HuH-7 (cell line): Measurements from ENCODE around the gene PRDM11.
"Not testable (repeated sequence)": the region's sequence is repeated elsewhere in the genome, so short reads cannot be mapped to it uniquely, and the experiment has no call there.

Source experiments
- DNase-seq: peaks from one replicate; pipeline ENCODE4 v3.0.0; 2011; ENCODE audit warnings: low spot score

The PRDM11 gene

GRCh38 chr11:45146072-45147016, at the start of gene PRDM11:
TSS of gene PRDM11 (plus strand) at chr11:45146639. CDS start at chr11:45181767, 35,128 bp downstream.
- DNase-seq, result peak; percentile 49

- DNase-seq, result peak; percentile 39
Measured at GRCh38 chr11:45097721-45098493, 48.5 kb upstream of the PRDM11 start.

GRCh38 chr11:45098929-45099328, 47.5 kb upstream of the PRDM11 start:
- no peak for DNase-seq

- DNase-seq, result no peak
Measured at GRCh38 chr11:45100339-45100738, 46.1 kb upstream of the PRDM11 start.

- no peak for DNase-seq
Measured at GRCh38 chr11:45102361-45102809, 44.1 kb upstream of the PRDM11 start.

- peak; percentile 75 for DNase-seq
Measured at GRCh38 chr11:45102810-45103621, 43.4 kb upstream of the PRDM11 start.

- no peak for DNase-seq
Measured at GRCh38 chr11:45104006-45104789, 42.2 kb upstream of the PRDM11 start.

- no peak for DNase-seq
Measured at GRCh38 chr11:45104790-45105084, 41.7 kb upstream of the PRDM11 start.

- DNase-seq, result peak; percentile 89
Measured at GRCh38 chr11:45105233-45105983, 41.0 kb upstream of the PRDM11 start.

GRCh38 chr11:45105984-45106375, 40.5 kb upstream of the PRDM11 start:
- no peak for DNase-seq

- DNase-seq, result no peak
Measured at GRCh38 chr11:45106440-45106839, 40.0 kb upstream of the PRDM11 start.

- no peak for DNase-seq
Measured at GRCh38 chr11:45107029-45107428, 39.4 kb upstream of the PRDM11 start.

- no peak for DNase-seq
Measured at GRCh38 chr11:45108070-45109064, 38.1 kb upstream of the PRDM11 start.

GRCh38 chr11:45109400-45109799, 37.0 kb upstream of the PRDM11 start:
- no peak for DNase-seq

- DNase-seq, result peak; percentile 69
Measured at GRCh38 chr11:45110562-45110961, 35.9 kb upstream of the PRDM11 start.

- no peak for DNase-seq
Measured at GRCh38 chr11:45113807-45114206, 32.6 kb upstream of the PRDM11 start.

- not testable (repeated sequence) for DNase-seq
Measured at GRCh38 chr11:45127836-45128235, 18.6 kb upstream of the PRDM11 start.

- DNase-seq, result no peak
Measured at GRCh38 chr11:45133878-45134277, 12.6 kb upstream of the PRDM11 start.

- DNase-seq, result no peak
Measured at GRCh38 chr11:45141171-45141570, 5.3 kb upstream of the PRDM11 start.
